Erythroblast (primary cell): Measurements from ENCODE around the gene FOXD4.
A peak's percentile ranks its signal among the peaks of the same experiment; 100 is the strongest.
"Not testable (repeated sequence)": the region's sequence is repeated elsewhere in the genome, so short reads cannot be mapped to it uniquely, and the experiment has no call there.

Experiments
- DNase-seq, 2 experiments: peaks; one replicate each; lab custom pipeline; 2025; lab: John Stamatoyannopoulos, UW

Gene FOXD4

DNA sequence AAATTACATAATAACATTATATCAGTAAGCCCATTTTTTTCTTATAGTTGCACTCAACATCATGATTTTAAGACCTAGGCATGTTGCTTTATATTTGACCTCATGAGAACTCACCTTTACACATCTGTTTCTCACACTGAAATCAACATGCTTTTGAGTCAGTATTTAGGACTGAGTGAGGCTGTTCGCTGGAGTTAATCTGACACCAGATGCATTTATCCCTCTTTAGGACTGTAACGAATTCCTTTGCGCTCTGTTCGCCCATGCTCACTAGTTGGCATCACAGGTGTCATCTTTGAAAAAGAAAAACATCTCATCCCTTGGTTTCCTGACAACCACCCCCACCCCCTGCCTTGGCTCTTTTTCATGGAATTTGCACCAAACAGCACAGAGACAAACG is 24.3 kb downstream of the FOXD4 start:
- DNase-seq = not testable (repeated sequence)

DNA sequence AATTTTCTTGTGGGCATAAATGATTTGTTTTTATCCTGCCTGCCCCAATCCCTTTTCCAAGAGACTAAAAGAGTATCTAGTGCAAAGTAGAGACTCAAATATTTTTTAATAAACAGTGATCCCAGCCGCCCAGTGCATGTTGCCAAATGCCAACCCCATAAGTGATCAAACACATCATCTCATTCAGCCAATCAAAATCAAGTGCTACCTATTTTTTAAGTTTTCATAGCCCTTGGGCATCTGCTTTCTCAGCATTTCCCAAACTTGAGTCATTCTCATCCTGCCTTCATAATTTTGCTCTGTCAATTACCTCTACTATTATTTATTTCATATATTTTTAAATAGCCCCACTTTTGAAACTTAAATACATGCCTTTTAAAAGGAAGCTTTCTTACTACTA is 27.4 kb downstream of the FOXD4 start:
- DNase-seq = not testable (repeated sequence)

DNA sequence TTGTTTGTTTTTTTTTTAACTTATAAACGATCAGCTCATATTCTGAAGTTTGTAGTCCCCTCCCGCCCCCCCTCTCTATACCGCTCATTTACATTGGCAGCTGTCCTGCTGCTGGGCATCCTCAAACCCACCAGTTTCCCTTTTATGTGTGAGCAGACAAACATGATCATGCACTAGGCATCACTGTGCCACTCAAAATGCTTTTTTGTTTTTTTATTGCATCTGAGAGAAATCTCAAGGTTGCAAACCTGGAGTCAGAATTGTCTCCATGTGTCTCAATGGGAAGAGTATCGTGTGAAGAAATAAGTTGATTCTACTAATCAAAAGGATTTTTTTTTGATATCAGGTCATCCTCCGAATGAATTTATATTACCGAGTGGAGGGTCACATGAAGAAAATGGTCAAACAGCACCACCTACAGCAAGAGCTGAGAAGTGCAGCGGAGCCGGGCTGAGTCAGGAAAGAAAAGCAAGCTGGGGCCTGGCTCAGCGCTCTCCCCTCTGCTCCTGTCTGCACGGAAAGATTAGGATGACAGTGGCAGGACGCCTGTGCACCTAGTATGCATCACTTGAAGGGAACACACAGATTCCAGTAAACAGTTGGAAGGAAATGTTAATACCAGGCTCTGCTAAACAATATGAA is 29.7 kb downstream of the FOXD4 start:
- peak in 1 of 2 experiments; percentile 12 for DNase-seq

DNA sequence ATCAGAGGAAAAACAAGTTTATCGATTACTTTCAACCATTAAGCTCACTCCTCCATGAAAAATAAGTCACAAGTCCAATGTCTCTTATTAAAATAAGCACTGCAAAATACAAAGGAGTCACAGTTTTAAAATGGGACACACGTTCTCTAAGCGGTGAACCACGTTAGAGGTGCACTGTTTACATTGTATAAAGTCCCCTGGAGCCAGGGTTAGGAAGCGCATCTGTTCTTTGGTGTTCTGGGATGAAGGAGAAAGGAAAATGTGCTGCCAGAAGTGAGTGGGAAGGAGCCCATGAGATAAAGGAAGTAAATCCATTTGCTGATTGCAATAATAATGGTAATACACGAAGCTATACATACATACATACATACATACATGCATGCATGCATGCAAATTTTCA is 30.4 kb downstream of the FOXD4 start:
- DNase-seq = not testable (repeated sequence)

DNA sequence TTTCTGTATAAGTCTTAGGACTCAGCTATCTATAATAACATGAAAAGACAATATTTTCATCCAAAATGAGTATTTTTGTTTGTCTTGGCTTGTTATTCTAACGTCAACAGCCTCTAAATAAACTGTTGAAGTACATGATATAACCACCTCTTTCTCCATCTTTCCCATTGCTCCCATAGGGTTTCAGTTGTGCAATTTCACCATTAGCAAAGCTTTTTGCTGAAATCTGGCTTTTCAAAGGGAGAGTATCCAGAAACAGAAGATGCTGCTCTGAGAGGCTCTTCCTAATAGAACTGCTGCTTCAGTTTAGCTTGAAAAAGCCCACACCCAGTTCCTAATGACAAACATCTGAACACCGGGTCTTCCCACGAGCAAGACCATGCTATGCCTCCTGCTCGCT is 31.1 kb downstream of the FOXD4 start:
- not testable (repeated sequence) for DNase-seq

DNA sequence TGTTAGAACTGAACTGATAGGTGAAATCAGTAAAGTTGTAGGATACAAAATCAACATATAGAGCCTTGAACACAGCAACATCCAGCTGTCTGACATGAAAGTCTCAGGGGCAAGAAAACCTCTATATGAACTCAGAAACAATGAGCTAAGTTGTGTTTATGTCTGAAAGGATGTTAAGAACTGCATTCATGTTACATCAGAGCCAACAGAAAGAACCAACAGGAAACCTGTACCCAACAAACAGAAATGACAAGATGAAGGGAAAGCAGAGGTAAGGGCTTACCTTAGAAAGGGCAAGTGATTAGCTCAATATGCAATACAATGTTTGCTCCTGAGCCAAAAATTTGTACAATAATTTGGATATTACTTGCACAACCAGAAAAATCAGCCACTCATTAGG is 31.5 kb downstream of the FOXD4 start:
- DNase-seq = not testable (repeated sequence)

DNA sequence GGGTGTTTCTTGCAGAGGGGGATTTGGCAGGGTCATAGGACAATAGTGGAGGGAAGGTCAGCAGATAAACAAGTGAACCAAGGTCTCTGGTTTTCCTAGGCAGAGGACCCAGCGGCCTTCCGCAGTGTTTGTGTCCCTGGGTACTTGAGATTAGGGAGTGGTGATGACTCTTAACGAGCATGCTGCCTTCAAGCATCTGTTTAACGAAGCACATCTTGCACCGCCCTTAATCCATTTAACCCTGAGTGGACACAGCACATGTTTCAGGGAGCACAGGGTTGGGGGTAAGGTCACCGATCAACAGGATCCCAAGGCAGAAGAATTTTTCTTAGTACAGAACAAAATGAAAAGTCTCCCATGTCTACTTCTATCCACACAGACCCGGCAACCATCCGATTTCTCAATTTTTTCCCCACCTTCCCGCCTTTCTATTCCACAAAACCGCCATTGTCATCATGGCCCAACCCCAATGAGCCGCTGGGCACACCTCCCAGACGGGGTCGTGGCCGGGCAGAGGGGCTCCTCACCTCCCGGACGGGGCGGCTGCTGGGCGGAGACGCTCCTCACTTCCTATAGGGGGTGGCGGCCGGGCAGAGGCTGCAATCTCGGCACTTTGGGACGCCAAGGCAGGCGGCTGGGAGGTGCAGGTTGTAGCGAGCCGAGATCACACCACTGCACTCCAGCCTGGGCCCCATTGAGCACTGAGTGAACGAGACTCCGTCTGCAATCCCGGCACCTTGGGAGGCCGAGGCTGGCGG is 35.1 kb downstream of the FOXD4 start:
- not testable (repeated sequence) for DNase-seq

DNA sequence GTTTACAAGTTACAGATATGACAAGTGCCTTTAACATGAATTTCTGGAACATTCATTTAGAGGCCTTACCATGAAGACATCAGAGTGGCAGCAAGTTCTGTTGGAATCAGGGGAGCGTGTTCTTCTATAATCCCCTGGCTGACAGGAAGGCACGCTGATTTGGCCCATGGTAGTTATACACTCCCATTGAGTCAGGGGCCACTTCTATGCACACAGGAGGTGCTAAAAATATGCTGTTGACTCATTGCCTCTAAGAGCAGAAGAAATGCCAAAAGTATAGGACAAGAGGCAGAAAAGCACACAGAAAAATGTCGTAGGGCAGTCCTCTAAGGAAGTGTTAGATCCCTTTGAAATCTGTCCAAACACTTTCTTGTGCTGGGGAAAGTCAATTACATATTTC is 39.9 kb downstream of the FOXD4 start:
- DNase-seq = not testable (repeated sequence)

DNA sequence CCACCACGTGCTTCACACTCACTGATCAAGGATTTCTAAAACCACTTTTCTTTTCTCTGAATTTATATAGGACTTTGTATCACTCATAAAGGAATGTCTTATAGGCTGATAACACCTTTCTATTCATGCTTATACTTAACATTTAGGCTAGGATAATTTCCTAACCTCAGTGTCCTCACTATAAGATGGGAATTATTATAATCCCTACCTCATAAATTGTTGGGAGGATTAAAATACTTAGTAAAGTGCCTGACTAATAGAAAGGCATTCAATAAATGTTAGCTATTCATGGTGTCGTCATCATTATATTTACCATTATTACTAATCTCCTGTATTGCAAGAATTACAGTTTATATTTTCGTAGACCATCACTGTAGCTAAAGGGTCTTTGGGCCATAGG is 41.8 kb downstream of the FOXD4 start:
- DNase-seq = not testable (repeated sequence)

DNA sequence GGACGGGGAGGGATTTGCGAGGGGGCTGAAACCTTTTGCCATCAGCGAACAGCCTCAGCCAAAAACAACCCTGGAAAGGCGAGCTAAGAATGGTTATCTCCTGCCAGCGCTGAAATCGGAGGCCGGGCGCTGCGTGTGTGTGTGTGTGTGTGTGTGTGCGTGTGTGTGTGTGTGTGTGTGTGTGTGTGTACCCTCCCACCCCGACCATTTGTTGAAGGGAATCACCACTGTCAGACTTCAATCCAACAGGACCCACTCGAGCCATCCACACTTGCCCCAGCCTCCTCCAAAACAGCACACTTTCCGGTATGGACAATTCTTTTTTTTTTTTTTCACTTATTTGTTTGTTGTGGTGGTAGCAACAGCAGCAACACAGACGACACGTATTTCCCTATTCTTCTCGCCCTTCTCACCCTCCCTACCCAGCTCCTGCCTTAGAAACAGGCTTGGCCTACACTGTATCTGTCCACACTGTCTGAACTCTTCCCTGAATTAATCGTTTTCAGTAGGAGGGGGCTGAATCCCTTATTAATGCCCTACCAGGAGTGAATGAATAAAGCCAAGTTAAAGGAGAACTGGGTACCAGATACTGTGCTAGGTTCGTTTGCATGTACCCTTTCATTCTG is 44.2 kb downstream of the FOXD4 start:
- not testable (repeated sequence) for DNase-seq

DNA sequence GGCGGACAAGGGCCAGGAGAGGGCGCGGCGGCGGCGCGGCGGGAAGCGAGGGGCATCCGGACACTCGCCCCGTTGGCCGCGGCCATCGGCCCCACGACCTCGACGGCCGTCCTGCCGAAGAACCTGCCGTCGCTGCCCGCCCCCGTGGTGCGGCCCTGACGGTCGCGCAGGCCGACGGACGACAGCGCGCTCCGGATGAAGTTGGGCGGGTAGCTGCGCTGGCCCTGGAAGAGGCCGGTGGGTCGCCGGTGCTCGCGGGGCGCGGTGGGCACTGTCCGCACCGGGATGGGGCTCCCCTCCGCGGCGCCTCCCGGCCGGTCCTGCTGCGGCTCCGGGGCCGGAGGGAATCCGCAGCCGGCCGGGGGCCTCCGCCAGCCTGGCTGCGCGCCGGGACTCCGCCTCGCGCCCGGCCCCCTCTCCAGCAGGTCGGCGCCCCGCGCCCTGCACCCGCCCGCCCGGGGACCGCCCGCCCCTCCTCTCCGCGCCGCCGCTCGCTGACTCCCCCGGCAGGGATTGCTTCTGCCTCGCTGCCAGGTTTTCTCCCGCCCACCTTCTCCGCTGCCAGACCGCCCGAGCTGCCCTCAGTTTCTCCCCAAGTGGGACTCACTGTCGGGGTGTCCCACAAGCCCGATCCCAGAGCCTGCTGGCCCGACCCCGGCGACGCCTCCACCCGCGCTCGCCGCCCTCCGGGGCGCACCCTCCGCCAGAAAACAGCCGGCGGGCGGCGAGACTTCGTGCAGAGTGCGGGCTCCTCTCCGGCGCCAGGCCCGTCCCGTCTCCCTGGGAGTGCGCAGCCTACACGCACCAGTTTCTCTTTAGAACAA is 44.9 kb downstream of the FOXD4 start:
- DNase-seq = peak; percentile 39 to 64
